ENCODE data around the gene C3orf20.

Gene C3orf20

DNA sequence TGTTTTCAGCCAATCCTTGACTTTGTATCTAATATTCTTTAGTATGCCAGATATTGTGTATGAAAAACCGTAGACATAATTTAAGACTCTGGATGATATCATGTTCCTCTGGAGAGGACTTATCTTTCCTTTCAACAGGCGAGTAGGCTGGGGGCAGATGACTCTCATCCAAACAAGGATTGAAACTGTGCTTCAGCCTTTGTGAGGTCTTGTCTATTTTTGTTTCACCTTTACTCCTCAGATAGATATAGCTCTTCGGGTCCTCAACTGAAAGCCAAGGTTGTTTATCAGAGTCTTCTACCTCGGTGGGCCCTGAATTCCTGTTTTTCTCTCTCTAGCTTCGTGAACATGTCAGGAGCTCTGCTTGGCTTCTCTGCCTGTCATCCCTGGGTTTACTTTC lies 66.0 kb downstream of the C3orf20 start:
- TF ChIP-seq GATA3 (IDR thresholded peaks at IDR 0.05; ENCODE audit: low read depth, low read length) (no peak), GATA2 (IDR thresholded peaks at IDR 0.05; ENCODE audit: low read depth, low read length) (no peak)

- no peak for TF ChIP-seq GATA2 (IDR thresholded peaks at IDR 0.05; ENCODE audit: low read depth, low read length)
- no peak for TF ChIP-seq GATA3 (IDR thresholded peaks at IDR 0.05; ENCODE audit: low read depth, low read length)
Observed at GRCh38 chr3:14741510-14741909, 66.6 kb downstream of the C3orf20 start.

DNA sequence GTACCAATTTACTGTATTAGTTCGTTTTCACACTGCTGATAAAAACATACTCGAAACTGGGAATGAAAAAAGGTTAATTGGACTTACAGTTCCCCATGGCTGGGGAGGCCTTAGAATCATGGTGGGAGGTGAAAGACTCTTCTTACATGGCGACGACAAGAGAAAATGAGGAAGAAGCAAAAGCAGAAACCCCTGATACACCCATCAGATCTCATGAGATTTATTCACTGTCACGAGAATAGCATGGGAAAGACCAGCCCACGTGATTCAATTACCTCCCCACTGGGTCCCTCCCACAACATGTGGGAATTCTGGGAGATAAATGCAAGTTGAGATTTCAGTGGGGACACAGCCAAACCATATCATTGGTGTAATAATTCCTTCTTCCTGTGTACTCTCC lies 69.6 kb downstream of the C3orf20 start:
- no peak for TF ChIP-seq GATA3 (IDR thresholded peaks at IDR 0.05; ENCODE audit: low read depth, low read length)
- no peak for TF ChIP-seq GATA2 (IDR thresholded peaks at IDR 0.05; ENCODE audit: low read depth, low read length)

DNA sequence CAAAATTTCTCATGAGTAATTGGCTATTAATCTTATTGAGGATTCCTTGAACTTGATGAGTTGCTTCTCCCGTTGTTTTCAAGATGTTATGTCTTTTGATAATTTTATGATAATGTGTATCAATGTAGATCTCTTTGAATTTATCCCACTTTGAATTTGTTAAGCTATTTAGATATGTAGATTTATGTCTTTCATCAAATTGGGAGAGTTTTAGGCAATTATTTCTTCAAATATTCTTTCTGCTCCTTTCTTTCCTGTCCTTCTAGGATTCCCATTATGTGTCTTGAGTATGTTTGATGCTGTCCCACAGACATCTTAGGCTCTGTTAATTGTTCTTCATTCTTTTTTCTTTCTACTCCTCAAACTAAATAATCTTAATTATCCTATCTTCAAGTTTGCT lies 75.7 kb downstream of the C3orf20 start:
- TF ChIP-seq GATA3 (IDR thresholded peaks at IDR 0.05; ENCODE audit: low read depth, low read length) = no peak
- TF ChIP-seq GATA2 (IDR thresholded peaks at IDR 0.05; ENCODE audit: low read depth, low read length) = no peak

DNA sequence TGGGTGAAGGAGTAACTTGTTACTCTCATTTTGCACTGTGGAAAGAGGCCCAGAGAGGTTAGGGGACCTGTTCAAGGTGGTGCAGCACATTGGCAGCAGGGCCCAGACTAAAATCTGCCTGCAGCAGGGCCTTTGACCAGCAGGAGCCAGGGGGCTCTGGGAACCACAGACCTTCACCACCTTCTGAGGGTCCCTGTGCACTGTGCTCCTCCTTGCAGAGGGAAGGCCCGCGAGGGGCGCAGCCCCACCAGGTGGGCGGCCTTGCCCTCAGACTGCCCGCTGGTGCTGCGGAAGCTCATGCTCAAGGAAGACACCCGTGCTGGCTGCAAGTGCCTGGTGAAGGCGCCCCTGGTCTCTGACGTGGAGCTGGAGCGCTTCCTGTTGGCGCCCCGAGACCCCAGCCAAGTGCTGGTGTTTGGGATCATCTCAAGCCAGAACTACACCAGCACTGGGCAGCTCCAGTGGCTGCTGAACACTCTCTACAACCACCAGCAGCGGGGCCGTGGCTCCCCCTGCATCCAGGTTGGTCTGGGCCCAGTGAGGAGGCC lies 82.3 kb downstream of the C3orf20 start:
- TF ChIP-seq GATA3 (IDR thresholded peaks at IDR 0.05; ENCODE audit: low read depth, low read length) (no peak), GATA2 (IDR thresholded peaks at IDR 0.05; ENCODE audit: low read depth, low read length) (no peak)

DNA sequence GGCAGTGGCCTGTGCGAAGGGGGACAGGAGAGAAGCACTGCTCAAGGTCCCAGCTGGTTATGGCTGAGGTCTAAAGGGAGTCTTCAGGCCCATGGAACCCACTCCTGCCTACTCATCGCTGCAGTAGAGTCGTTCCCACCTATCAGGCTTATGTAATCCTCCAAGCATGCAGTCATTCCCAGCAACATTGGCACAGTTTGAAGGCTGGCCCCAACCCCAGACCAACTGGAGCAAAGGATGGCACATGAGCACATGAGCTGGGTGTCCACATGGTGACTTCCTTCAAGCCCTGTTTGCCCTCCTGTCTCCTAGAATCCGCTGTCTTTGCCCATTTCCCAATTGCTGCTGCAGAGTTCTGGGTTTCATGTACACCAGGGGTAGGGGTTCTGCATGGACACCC lies 83.4 kb downstream of the C3orf20 start:
- TF ChIP-seq GATA3 (IDR thresholded peaks at IDR 0.05; ENCODE audit: low read depth, low read length) (no peak), GATA2 (IDR thresholded peaks at IDR 0.05; ENCODE audit: low read depth, low read length) (no peak)

- no peak for TF ChIP-seq GATA3 (IDR thresholded peaks at IDR 0.05; ENCODE audit: low read depth, low read length)
- TF ChIP-seq GATA2 (IDR thresholded peaks at IDR 0.05; ENCODE audit: low read depth, low read length) = no peak
Observed at GRCh38 chr3:14758959-14759358, 84.0 kb downstream of the C3orf20 start.

DNA sequence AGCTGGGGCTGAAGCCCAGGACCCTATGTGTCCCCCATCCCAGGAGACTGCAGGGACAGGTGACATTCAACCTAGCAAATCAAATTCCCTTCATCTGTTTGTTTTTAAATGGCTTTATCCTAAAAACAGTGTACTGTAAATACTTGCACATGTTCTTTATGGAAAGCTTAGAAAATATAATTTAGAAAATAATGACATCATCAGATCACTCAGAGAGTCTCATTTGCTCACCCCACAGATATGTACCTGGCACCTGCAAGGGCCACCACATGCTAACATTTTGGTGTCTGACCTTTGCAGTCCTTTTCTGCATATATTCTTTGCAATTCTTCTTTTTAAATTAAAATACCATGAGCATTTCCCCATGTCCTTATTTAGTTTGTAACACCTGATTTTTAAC lies 85.2 kb downstream of the C3orf20 start:
- TF ChIP-seq GATA3 (IDR thresholded peaks at IDR 0.05; ENCODE audit: low read depth, low read length) (no peak), GATA2 (IDR thresholded peaks at IDR 0.05; ENCODE audit: low read depth, low read length) (no peak)

DNA sequence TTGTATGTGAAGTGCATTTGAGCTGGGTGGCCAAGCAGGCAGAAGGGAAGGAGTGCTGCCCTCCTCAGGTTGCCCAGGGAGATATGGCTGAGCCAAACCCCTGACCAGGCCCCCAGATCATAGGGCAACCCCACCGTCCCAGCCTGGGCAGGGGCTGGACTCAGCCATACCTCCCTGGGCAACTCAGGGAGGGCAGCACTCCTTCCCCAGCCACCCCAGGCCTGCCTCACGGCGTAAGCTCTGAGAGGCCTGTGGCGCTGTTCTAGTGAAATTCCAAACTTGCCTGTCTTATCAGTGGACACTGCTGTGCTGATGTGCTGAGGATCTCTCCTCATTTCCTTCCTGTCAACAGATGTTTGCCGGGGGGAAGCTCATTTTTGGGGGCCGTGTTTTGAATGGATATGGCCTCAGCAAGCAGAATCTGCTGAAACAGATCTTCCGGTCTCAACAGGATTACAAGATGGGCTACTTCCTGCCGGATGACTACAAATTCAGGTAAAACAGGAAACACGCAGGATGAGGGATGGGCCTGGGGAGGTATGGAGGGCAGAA lies 86.3 kb downstream of the C3orf20 start:
- no peak for TF ChIP-seq GATA2 (IDR thresholded peaks at IDR 0.05; ENCODE audit: low read depth, low read length)
- no peak for TF ChIP-seq GATA3 (IDR thresholded peaks at IDR 0.05; ENCODE audit: low read depth, low read length)

- no peak for TF ChIP-seq GATA3 (IDR thresholded peaks at IDR 0.05; ENCODE audit: low read depth, low read length)
Observed at GRCh38 chr3:14761866-14762265, 86.9 kb downstream of the C3orf20 start.

DNA sequence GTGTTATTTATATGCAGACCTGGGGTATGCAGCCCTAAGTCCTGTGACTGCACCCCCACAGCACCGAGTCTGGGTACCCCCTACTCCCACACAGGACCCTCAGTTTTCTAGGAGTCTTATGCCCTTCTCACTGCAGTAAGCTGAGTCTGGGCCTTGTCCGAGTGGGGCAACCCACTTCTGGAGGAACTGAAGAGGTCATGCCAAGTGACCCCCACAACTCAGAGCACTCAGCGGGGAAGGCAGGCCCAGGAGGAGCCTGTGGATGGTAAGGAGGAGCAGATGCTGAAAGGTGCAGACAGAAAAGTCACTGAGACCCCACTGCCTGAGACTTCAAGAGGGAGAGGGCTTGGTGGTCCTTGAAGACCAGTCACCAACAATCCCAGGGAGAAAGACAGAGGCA lies 87.8 kb downstream of the C3orf20 start:
- no peak for TF ChIP-seq GATA3 (IDR thresholded peaks at IDR 0.05; ENCODE audit: low read depth, low read length)
- TF ChIP-seq GATA2 (IDR thresholded peaks at IDR 0.05; ENCODE audit: low read depth, low read length) = no peak

DNA sequence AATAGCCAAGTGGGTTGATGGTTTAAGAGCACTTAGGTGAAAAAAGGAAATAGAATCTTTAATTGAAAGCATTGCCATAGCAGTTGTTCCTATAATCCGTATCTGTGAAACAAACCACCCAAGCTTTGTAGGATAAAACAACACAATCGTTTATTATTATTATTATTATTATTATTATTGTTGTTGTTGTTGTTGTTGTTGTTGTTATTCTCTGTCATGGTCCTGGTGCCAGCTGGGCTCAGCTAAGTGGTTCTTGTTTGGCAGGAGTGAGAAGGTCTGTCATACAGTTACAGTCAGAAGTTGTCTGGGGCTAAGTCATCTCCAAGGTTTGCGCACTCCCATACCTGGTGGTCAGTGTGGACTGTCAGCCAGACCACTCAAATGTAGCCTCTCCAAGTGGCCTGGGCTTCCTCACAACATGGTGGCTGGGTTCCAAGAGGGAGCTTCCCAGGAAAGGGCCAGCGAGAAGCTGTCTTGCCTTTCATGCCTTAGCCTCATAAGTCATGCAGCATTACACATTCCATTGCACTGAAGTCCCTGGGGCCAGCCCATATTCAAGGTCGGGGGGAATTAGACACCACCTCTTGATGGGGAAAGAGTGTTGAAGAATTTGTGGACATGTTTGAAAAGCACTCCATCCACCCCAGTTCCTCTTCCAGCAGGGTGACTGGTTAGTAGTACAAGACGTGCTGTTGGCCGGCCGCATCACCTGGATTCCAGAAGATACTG lies 89.6 kb downstream of the C3orf20 start:
- no peak for TF ChIP-seq GATA2 (IDR thresholded peaks at IDR 0.05; ENCODE audit: low read depth, low read length)
- TF ChIP-seq GATA3 (IDR thresholded peaks at IDR 0.05; ENCODE audit: low read depth, low read length) = no peak

DNA sequence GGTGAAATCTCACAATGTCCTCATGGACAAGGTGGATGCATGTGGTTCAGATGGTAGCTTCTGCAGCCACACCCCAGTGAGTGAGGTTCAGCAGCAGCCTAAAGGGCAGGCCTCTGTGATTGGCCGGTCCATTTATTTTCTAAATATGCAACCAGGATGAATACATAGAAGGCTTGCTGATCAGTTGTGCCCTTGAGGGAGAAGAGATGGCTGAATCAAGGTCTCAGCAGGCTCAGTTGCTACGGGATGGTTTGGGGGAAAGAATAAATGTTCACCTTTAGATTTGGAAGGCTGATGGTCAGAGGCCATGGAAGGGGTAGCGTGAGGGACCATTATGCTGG lies 90.1 kb downstream of the C3orf20 start:
- TF ChIP-seq GATA3 (IDR thresholded peaks at IDR 0.05; ENCODE audit: low read depth, low read length) (no peak), GATA2 (IDR thresholded peaks at IDR 0.05; ENCODE audit: low read depth, low read length) (no peak)

DNA sequence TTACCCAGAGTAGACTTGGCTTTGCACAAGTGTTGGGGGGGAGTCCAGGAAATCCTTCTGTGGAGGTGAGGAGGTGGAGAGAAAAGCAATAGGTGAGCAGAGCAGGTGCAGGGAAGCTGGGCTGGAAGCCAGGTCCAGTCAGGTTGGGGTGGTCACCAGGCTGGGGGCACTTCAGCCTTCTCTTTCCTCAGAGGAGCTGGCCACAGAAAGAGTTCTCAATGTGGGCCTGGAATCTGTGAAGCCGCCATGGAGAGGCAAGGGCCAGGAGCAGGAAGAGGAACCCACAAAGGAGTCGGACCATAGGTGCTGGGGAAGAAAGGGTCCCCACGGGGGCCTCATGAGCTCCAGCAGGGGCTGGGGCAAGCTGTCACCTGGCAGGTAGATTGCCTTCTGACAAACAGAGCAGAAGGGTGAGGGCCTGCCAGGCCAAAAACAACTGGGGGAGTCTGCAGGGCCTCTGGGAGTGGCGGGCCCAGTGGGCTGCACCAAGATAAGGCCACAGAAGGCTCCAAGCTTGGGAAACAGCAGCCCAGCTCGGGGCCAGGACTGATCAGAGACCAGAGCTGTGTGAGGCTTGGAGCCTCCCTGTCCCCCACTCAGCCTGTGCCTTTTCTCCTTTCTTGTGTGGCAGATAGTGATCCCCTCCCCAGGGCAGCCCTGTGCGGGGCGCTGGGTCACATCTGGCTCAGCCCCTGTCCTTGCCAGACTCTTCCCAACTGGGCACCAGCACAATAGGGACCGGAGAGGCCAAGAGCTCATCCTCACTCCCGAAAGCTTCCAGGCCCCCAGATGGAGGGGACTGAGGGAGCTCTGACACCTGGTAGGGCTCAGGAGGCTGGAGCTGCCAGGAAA lies 90.9 kb downstream of the C3orf20 start:
- no peak for TF ChIP-seq GATA2 (IDR thresholded peaks at IDR 0.05; ENCODE audit: low read depth, low read length)
- no peak for TF ChIP-seq GATA3 (IDR thresholded peaks at IDR 0.05; ENCODE audit: low read depth, low read length)
